OCI-LY1 (cell line): Measurements from ENCODE around the gene TP53.

Experiments
- EZH2 ChIP-seq: fragments of 200-600 bp; sonication (generic), shearing (Covaris generic); IDR thresholded peaks from 2 replicates; pipeline ENCODE4 v1.8.0; 2017; ENCODE audit warnings: borderline replicate concordance, mixed run types, mild to moderate bottlenecking, antibody characterized with exemption, low read length, moderate library complexity, mixed read lengths
- TF ChIP-seq, protein P1 (sequence below): fragments of 200-600 bp; sonication (generic), shearing (Covaris generic); IDR thresholded peaks from 2 replicates; pipeline ENCODE4 v1.5.1; 2017; ENCODE audit warnings: mild to moderate bottlenecking, antibody characterized with exemption, low read length, moderate library complexity, mixed read lengths

DNA sequence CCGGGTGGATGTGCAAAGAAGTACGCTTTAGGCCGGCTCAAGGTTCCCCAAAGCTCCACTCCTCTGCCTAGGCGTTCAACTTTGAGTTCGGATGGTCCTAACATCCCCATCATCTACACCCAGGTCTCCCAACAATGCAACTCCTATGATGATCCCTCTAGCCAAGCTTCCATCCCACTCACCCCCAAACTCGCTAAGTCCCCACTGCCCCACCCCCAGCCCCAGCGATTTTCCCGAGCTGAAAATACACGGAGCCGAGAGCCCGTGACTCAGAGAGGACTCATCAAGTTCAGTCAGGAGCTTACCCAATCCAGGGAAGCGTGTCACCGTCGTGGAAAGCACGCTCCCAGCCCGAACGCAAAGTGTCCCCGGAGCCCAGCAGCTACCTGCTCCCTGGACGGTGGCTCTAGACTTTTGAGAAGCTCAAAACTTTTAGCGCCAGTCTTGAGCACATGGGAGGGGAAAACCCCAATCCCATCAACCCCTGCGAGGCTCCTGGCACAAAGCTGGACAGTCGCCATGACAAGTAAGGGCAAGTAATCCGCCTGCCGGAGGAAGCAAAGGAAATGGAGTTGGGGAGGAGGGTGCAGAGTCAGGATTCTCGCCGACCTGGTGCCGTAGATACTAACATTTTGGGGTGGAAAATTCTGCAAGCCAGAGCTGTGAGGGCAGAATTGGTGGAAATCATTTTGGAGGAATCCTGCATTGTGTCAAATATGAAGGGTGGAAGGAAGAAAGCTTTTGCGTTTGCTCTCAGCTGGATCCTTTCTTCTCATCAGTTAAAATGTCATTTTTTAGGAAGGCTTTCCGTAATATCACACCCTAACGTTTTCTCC is at the start of gene TP53:
- TF ChIP-seq, protein P1, sequence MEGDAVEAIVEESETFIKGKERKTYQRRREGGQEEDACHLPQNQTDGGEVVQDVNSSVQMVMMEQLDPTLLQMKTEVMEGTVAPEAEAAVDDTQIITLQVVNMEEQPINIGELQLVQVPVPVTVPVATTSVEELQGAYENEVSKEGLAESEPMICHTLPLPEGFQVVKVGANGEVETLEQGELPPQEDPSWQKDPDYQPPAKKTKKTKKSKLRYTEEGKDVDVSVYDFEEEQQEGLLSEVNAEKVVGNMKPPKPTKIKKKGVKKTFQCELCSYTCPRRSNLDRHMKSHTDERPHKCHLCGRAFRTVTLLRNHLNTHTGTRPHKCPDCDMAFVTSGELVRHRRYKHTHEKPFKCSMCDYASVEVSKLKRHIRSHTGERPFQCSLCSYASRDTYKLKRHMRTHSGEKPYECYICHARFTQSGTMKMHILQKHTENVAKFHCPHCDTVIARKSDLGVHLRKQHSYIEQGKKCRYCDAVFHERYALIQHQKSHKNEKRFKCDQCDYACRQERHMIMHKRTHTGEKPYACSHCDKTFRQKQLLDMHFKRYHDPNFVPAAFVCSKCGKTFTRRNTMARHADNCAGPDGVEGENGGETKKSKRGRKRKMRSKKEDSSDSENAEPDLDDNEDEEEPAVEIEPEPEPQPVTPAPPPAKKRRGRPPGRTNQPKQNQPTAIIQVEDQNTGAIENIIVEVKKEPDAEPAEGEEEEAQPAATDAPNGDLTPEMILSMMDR: no peak
- TF ChIP-seq EZH2: no peak
